Stomach (tissue), 4 donors: ENCODE measurements around the gene CD8B2.
"Not testable (repeated sequence)": the region's sequence is repeated elsewhere in the genome, so short reads cannot be mapped to it uniquely, and the experiment has no call there.

Experiments used
- EP300 ChIP-seq: sonication (generic); formaldehyde crosslinking; IDR thresholded peaks from one replicate; pipeline ENCODE4 v1.6.1; 2017; ENCODE audit warnings: antibody characterized with exemption
- POLR2A ChIP-seq, 4 donors: fragments of 450-650 bp; IDR thresholded peaks; one replicate each; pipeline ENCODE4 v1.6.1; 2016; ENCODE audit warnings: antibody characterized with exemption in 4 of 4, control low read depth in 2 of 4, mild to moderate bottlenecking in 1 of 4, moderate library complexity in 1 of 4
- POLR2AphosphoS5 ChIP-seq, 3 donors: sonication (generic); formaldehyde crosslinking; IDR thresholded peaks; one replicate each; pipeline ENCODE4 v1.6.1; 2016; ENCODE audit warnings: antibody characterized with exemption in 3 of 3
- TF ChIP-seq, protein P1 (sequence below), 7 experiments: fragments of 450-650 bp in 4 of 7; fragments of 200-600 bp in 3 of 7; sonication (generic) in 3 of 7; IDR thresholded peaks; one replicate each; pipeline ENCODE4 v1.5.1; 2016 to 2019; ENCODE audit warnings: antibody characterized with exemption in 7 of 7, control low read depth in 2 of 7, mild to moderate bottlenecking in 1 of 7

DNA sequence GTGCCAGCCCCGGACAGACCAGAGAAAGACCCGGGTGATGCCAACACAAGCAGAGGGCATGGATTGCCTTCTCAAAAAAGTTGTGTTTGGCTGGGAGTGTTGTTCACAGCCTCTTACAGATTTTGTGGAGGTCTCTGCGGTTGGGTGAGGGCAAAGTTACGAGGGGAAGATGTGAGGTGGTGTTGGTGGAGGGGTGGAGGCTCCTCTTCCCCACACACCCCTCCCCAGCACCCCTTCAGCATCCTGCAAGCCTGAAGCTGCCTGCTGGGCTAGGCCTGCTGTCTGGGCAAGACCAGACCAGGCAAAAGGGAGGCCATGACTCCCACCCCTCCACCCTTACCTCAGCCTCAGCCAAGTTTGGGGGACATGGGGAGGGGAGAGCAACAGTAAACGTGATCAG lies 26.2 kb downstream of the CD8B2 start:
- TF ChIP-seq, protein P1, sequence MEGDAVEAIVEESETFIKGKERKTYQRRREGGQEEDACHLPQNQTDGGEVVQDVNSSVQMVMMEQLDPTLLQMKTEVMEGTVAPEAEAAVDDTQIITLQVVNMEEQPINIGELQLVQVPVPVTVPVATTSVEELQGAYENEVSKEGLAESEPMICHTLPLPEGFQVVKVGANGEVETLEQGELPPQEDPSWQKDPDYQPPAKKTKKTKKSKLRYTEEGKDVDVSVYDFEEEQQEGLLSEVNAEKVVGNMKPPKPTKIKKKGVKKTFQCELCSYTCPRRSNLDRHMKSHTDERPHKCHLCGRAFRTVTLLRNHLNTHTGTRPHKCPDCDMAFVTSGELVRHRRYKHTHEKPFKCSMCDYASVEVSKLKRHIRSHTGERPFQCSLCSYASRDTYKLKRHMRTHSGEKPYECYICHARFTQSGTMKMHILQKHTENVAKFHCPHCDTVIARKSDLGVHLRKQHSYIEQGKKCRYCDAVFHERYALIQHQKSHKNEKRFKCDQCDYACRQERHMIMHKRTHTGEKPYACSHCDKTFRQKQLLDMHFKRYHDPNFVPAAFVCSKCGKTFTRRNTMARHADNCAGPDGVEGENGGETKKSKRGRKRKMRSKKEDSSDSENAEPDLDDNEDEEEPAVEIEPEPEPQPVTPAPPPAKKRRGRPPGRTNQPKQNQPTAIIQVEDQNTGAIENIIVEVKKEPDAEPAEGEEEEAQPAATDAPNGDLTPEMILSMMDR (IDR thresholded peaks at IDR 0.05): not testable (repeated sequence)
- TF ChIP-seq POLR2AphosphoS5 (IDR thresholded peaks at IDR 0.05); POLR2A (IDR thresholded peaks at IDR 0.05); EP300: not testable (repeated sequence)
